A549 (cell line): ENCODE measurements around the gene AHNAK2.

Source experiments
- CEBPB ChIP-seq, 2 experiments: fragments of >200 bp in 1 of 2; sonication (Bioruptor Twin) in 1 of 2; formaldehyde crosslinking in 1 of 2; IDR thresholded peaks; 2 replicates each; pipeline ENCODE4 v1.6.1; 2012 to 2016
- CTCF ChIP-seq: fragments of >200 bp; sonication (Bioruptor Twin); formaldehyde crosslinking; IDR thresholded peaks from 3 replicates; pipeline ENCODE4 v1.5.1; 2016
- ESRRA ChIP-seq: fragments of 150-350 bp; IDR thresholded peaks from 2 replicates; pipeline ENCODE4 v1.6.1; 2014; ENCODE audit warnings: mild to moderate bottlenecking, low read length, borderline replicate concordance
- HMGXB4 ChIP-seq: fragments of 250-450 bp; sonication (Bioruptor Pico); IDR thresholded peaks from 2 replicates; pipeline ENCODE4 v1.5.0; 2021; ENCODE audit warnings: mild to moderate bottlenecking, moderate library complexity, borderline replicate concordance
- JUNB ChIP-seq: fragments of >200 bp; sonication (Bioruptor Twin); formaldehyde crosslinking; IDR thresholded peaks from 2 replicates; pipeline ENCODE4 v1.6.1; 2016
- MAFK ChIP-seq: fragments of 450-650 bp; IDR thresholded peaks from 2 replicates; pipeline ENCODE4 v1.6.1; 2014; ENCODE audit not compliant: partially characterized antibody
- MYC ChIP-seq: IDR thresholded peaks from 2 replicates; pipeline ENCODE4 v1.6.1; 2012; ENCODE audit warnings: mild to moderate bottlenecking, inconsistent platforms, low read length, improper control_type of control experiment, borderline replicate concordance
- PBX3 ChIP-seq: IDR thresholded peaks from 2 replicates; pipeline ENCODE4 v1.6.1; 2012
- RAD21 ChIP-seq, 2 experiments: fragments of >200 bp in 1 of 2; sonication (Bioruptor Twin) in 1 of 2; formaldehyde crosslinking in 1 of 2; IDR thresholded peaks in 1 of 2; conservative IDR thresholded peaks in 1 of 2; 2 replicates in 1 of 2; 3 replicates in 1 of 2; pipeline ENCODE4 v1.6.1; 2012 to 2018; ENCODE audit warnings: inconsistent platforms in 1 of 2
- RARB ChIP-seq: fragments of 250-450 bp; sonication (Bioruptor Pico); IDR thresholded peaks from 2 replicates; pipeline ENCODE4 v1.8.0; 2021; ENCODE audit warnings: mild to moderate bottlenecking, moderate library complexity
- REST ChIP-seq: fragments of 200-600 bp; sonication (generic); IDR thresholded peaks from 2 replicates; pipeline ENCODE4 v1.6.1; 2016; ENCODE audit warnings: antibody characterized with exemption, mild to moderate bottlenecking, moderate library complexity
- RNF2 ChIP-seq: fragments of 200-600 bp; sonication (generic); IDR thresholded peaks from 2 replicates; pipeline ENCODE4 v1.6.1; 2016; ENCODE audit warnings: low read depth, mild to moderate bottlenecking, antibody characterized with exemption, moderate library complexity, borderline replicate concordance

- TF ChIP-seq ESRRA, result no peak
- TF ChIP-seq REST, result no peak
- no peak for TF ChIP-seq CTCF
- TF ChIP-seq RAD21 (conservative IDR thresholded peaks at IDR 0.05 in 1 of 2, IDR thresholded peaks at IDR 0.05 in 1 of 2), result 0 out of 5 replicates have a peak, but pooled peaks of 1 of the 2 experiments have one; percentile 13
- TF ChIP-seq RNF2, result no peak
- no peak for TF ChIP-seq HMGXB4
- peak; percentile 54; the same call in 1 of the 2 replicates for TF ChIP-seq JUNB
- TF ChIP-seq MYC, result 0 out of 2 replicates have a peak, but pooled peaks have one; percentile 42
- no peak for TF ChIP-seq RARB
- TF ChIP-seq MAFK, result no peak
- TF ChIP-seq PBX3, result peak; percentile 87
- TF ChIP-seq CEBPB (IDR thresholded peaks at IDR 0.05), result no peak
Measured at GRCh38 chr14:104970231-104971068, 7.7 kb downstream of the AHNAK2 start.
